A673 (cell line): ENCODE data around the gene UHRF1. TPM values are rescaled to one million over a fixed set of nuclear protein-coding genes. Genes with fewer than 3 reads are reported as not detected.

ENCODE experiments used
- BruUV-seq: library from RNA; stranded (reverse); fragments of 400-500 nt; replicated peaks from 2 replicates; lab custom pipeline; 2021; lab: Mats Ljungman, UMichigan
- CTCF ChIA-PET: fragments of 300-600 bp; sonication (Branson Sonifier 250); formaldehyde crosslinking; loops from one replicate; lab custom pipeline; 2022; ENCODE audit warnings: antibody characterized with exemption; lab: Charles Lee
- POLR2A ChIA-PET: fragments of 300-600 bp; sonication (Branson Sonifier 250); formaldehyde crosslinking; loops from one replicate; lab custom pipeline; 2022; ENCODE audit warnings: antibody characterized with exemption; ENCODE audit not compliant: low non-redundant PET; lab: Charles Lee
- DNase-seq: peaks from one replicate; pipeline ENCODE4 v3.0.0-alpha.2; 2015; ENCODE audit warnings: low spot score
- H3K27ac ChIP-seq: fragments of 200-600 bp; sonication (generic); 2 replicates; pipeline ENCODE4 v1.5.1; 2016; ENCODE audit warnings: mixed run types, low read depth, mild to moderate bottlenecking, mixed read lengths, antibody characterized with exemption, low read length; ENCODE audit not compliant: poor library complexity, severe bottlenecking
- H3K27me3 ChIP-seq: fragments of 200-600 bp; sonication (generic); replicated peaks from 2 replicates; pipeline ENCODE4 v1.6.1; 2017; ENCODE audit warnings: mixed run types, low read depth, mild to moderate bottlenecking, mixed read lengths, antibody characterized with exemption, low read length; ENCODE audit not compliant: insufficient read depth, poor library complexity
- H3K36me3 ChIP-seq: fragments of 200-600 bp; sonication (generic); 2 replicates; pipeline ENCODE4 v1.6.1; 2016; ENCODE audit warnings: mixed run types, mild to moderate bottlenecking, mixed read lengths, antibody characterized with exemption, low read length; ENCODE audit not compliant: insufficient read depth, poor library complexity, severe bottlenecking
- H3K4me1 ChIP-seq: fragments of 200-600 bp; sonication (generic); 2 replicates; pipeline ENCODE4 v1.6.1; 2017; ENCODE audit warnings: mixed run types, mild to moderate bottlenecking, mixed read lengths, antibody characterized with exemption, low read length; ENCODE audit not compliant: insufficient read depth, poor library complexity, severe bottlenecking
- H3K4me3 ChIP-seq: fragments of 200-600 bp; sonication (generic); 2 replicates; pipeline ENCODE4 v1.5.1; 2016; ENCODE audit warnings: low read depth, mixed run types, mild to moderate bottlenecking, mixed read lengths, low read length; ENCODE audit not compliant: poor library complexity, severe bottlenecking
- H3K9me3 ChIP-seq: fragments of 200-600 bp; sonication (generic); 2 replicates; pipeline ENCODE4 v1.6.1; 2016; ENCODE audit warnings: mixed run types, low read depth, mild to moderate bottlenecking, mixed read lengths, antibody characterized with exemption, low read length; ENCODE audit not compliant: poor library complexity, severe bottlenecking
- EZH2 ChIP-seq: fragments of 200-600 bp; sonication (generic); IDR thresholded peaks from 2 replicates; pipeline ENCODE4 v1.6.1; 2017; ENCODE audit warnings: borderline replicate concordance, low read depth, mild to moderate bottlenecking, mixed read lengths, antibody characterized with exemption, low read length; ENCODE audit not compliant: poor library complexity, severe bottlenecking
- intact Hi-C: fragments of 100-400 bp; cut with micrococcal nuclease; formaldehyde crosslinking; loops from one replicate; pipeline ENCODE4 v1.10.0; 2022; ENCODE audit not compliant: unreplicated experiment
- total RNA-seq: library from RNA; stranded (reverse); gene quantifications from 2 replicates; pipeline ENCODE4 v1.2.3, GENCODE V29; 2021
- TF ChIP-seq, protein P1 (sequence below): fragments of 300-800, 200-600 bp; sonication (generic); conservative IDR thresholded peaks from 2 replicates; pipeline ENCODE4 v1.5.1; 2017; ENCODE audit warnings: low read depth, mild to moderate bottlenecking, antibody characterized with exemption, low read length, moderate library complexity, mixed read lengths

UHRF1 gene
- total RNA-seq, 1 experiment from 2014 or later = 203 TPM

DNA sequence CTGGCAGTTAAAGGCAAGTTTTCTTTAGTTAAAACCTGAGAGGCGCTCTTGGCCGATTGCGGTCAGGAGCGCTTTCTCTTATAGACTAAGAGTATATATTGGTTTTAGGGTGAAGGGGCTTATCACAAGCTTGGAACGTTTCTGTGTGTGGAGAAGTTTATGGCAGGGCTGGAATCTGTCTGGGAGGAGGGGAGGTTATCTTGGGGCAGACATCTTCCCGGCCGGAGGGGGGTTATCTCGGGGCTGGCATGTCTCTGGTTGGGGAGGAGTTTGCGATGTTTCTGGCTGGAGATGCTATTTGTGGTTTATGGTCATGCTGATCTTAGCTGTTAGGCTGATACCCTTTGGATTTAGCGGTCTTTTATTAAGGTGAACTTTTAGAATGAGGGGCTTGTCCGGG is 78.0 kb downstream of the UHRF1 start:
- Histone ChIP-seq H3K9me3 (no peaks in the 10 kb centered on the region), H3K27me3 (no peaks in the 10 kb centered on the region), H3K4me1 (no peaks in the 10 kb centered on the region), H3K27ac (no peak overlapping the region), H3K4me3 (no peak overlapping the region), H3K36me3 (no peaks in the 10 kb centered on the region)
- intact Hi-C loops = no loop called here
- CTCF ChIA-PET = no interaction called here
- no peak for DNase-seq
- BruUV-seq = no TSS peak
- POLR2A ChIA-PET = no interaction called here
- TF ChIP-seq EZH2 = no peak
- TF ChIP-seq, protein P1, sequence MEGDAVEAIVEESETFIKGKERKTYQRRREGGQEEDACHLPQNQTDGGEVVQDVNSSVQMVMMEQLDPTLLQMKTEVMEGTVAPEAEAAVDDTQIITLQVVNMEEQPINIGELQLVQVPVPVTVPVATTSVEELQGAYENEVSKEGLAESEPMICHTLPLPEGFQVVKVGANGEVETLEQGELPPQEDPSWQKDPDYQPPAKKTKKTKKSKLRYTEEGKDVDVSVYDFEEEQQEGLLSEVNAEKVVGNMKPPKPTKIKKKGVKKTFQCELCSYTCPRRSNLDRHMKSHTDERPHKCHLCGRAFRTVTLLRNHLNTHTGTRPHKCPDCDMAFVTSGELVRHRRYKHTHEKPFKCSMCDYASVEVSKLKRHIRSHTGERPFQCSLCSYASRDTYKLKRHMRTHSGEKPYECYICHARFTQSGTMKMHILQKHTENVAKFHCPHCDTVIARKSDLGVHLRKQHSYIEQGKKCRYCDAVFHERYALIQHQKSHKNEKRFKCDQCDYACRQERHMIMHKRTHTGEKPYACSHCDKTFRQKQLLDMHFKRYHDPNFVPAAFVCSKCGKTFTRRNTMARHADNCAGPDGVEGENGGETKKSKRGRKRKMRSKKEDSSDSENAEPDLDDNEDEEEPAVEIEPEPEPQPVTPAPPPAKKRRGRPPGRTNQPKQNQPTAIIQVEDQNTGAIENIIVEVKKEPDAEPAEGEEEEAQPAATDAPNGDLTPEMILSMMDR = no peak

DNA sequence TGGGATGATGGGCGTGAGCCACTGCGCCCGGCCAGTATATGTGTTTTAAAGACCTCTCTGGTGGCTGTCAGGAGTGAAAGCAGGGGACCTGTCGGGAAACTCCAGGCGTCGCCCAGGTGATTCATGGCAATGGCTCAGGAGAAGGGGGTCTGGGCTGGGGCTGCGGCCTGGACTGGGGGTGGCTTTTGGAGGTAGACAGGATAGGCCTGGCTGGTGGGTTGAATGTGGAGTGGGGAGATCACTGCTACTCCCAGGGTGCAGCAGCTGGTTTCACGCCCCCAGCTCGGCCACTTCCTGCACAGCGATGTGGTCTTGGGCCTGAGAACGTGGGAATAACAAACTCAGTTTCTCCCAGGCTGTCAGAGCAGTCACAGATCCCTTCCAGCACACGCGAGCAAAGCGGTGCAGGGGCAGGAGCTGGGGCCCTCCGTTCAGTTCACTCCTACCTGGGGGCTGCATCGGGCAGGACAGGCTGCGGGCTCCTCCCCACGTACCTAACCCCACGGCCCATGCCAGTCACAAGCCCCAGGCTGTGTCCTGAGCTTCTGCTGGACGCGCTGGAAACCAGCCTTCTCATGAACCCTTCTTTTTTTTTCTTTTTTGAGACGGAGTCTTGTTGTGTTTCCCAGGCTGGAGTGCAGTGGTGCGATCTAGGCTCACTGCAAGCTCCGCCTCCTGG is 78.5 kb downstream of the UHRF1 start:
- no peak for TF ChIP-seq EZH2
- TF ChIP-seq, protein P1 = no peak
- H3K36me3 ChIP-seq = no peaks in the 10 kb centered on the region
- CTCF ChIA-PET = interaction anchor here (0.5 kb wide), 1 partner anchor 388 kb away, joined by 3 read pairs; no protein-coding TSS in a partner anchor
- intact Hi-C loops = no loop called here
- H3K27me3 ChIP-seq = no peaks in the 10 kb centered on the region
- POLR2A ChIA-PET = no interaction called here
- no peak overlapping the region for H3K4me3 ChIP-seq
- H3K9me3 ChIP-seq = no peaks in the 10 kb centered on the region
- DNase-seq = no peak
- no peaks in the 10 kb centered on the region for H3K4me1 ChIP-seq
- no peak overlapping the region for H3K27ac ChIP-seq
- BruUV-seq = no TSS peak

DNA sequence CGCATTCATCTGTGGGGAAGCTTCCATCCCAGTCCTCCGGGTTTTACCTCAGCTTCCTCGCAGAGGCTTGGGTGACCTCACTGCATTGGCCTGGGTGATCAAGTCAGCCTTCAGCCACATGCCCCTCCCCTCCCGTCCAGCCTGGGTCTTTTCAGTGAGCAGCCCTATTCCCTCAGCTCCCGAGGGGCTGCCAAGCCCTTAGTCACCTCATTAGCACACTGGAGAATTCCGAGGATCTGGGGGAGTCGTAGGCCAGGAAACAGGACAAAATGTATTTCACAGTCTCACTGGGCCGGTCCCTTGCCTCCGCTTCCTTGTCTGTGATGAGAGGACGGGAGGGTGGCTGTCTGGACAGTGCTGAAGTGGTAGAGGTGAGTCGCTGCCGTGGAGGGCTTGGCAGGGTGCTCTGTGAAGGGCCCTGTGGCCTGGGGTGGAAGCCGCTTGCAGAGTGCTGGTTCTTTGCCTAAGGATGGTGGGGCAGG is 79.5 kb downstream of the UHRF1 start:
- ChIA-PET CTCF (no interaction called here), POLR2A (no interaction called here)
- Histone ChIP-seq H3K36me3 (no peaks in the 10 kb centered on the region), H3K27me3 (no peaks in the 10 kb centered on the region), H3K4me1 (no peaks in the 10 kb centered on the region), H3K9me3 (no peaks in the 10 kb centered on the region), H3K4me3 (no peak overlapping the region), H3K27ac (no peak overlapping the region)
- TF ChIP-seq, protein P1 = no peak
- no peak for TF ChIP-seq EZH2
- intact Hi-C loops = no loop called here
- DNase-seq = no peak
- no TSS peak for BruUV-seq
